PC-9 (cell line): ENCODE results near the gene RAP2A.

ENCODE experiments used
- CTCF ChIP-seq: fragments of 200-600 bp; sonication (generic); conservative IDR thresholded peaks from 2 replicates; pipeline ENCODE4 v1.6.1; 2017; ENCODE audit warnings: mixed run types, antibody characterized with exemption, mild to moderate bottlenecking, moderate library complexity
- EZH2 ChIP-seq: fragments of 200-600 bp; sonication (generic); IDR thresholded peaks from 2 replicates; pipeline ENCODE4 v1.8.0; 2017; ENCODE audit warnings: antibody characterized with exemption, low read depth

- TF ChIP-seq CTCF (no peak), EZH2 (no peak)
These were observed 58.3 kb downstream of the RAP2A start for GRCh38 chr13:97492257-97492656.
